Tibial nerve (tissue), 3 donors: ENCODE results near the gene CHEK2.

ENCODE experiments used
- POLR2A ChIP-seq, 2 donors: fragments of 450-650 bp; IDR thresholded peaks; one replicate each; pipeline ENCODE4 v1.6.1; 2017; ENCODE audit warnings: antibody characterized with exemption in 2 of 2, mild to moderate bottlenecking in 2 of 2, moderate library complexity in 2 of 2
- TF ChIP-seq, protein P1 (sequence below), 5 experiments: fragments of 200-600 bp in 3 of 5; fragments of 450-650 bp in 2 of 5; sonication (generic) in 3 of 5; IDR thresholded peaks; one replicate each; pipeline ENCODE4 v1.5.1; 2016 to 2019; ENCODE audit warnings: antibody characterized with exemption in 5 of 5, mild to moderate bottlenecking in 3 of 5, moderate library complexity in 2 of 5

DNA sequence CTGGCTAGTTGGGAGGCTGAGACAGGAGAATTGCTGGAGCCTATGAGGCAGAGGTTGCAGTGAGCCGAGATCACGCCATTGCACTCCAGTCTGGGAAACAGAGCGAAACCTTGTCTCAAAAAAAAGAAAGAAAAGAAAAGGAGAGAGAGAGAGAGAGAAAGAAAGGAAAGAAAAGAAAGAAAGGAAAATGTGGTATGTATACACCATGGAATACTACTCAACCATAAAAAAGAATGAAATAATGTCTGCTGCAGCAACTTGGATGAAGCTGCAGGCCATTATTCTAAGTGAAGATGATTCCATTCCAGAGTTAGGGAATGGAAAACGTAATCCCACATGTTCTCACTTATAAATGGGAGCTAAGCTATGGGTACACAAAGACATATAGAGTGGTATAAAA lies 92.8 kb downstream of the CHEK2 start:
- TF ChIP-seq, protein P1, sequence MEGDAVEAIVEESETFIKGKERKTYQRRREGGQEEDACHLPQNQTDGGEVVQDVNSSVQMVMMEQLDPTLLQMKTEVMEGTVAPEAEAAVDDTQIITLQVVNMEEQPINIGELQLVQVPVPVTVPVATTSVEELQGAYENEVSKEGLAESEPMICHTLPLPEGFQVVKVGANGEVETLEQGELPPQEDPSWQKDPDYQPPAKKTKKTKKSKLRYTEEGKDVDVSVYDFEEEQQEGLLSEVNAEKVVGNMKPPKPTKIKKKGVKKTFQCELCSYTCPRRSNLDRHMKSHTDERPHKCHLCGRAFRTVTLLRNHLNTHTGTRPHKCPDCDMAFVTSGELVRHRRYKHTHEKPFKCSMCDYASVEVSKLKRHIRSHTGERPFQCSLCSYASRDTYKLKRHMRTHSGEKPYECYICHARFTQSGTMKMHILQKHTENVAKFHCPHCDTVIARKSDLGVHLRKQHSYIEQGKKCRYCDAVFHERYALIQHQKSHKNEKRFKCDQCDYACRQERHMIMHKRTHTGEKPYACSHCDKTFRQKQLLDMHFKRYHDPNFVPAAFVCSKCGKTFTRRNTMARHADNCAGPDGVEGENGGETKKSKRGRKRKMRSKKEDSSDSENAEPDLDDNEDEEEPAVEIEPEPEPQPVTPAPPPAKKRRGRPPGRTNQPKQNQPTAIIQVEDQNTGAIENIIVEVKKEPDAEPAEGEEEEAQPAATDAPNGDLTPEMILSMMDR (IDR thresholded peaks at IDR 0.05): no peak
- TF ChIP-seq POLR2A (IDR thresholded peaks at IDR 0.05): no peak
